Retinal pigment epithelial cell (primary cell): ENCODE measurements around the gene TCP11L2.

ENCODE experiments used
- DNase-seq: peaks from one replicate; pipeline ENCODE4 v3.0.0-alpha.2; 2010; ENCODE audit warnings: low read depth
- H3K4me3 ChIP-seq: 2 replicates; pipeline ENCODE4 v1.5.1; 2011; ENCODE audit warnings: mild to moderate bottlenecking, low read length, control low read depth, moderate library complexity
- CTCF ChIP-seq: conservative IDR thresholded peaks from 2 replicates; pipeline ENCODE4 v1.5.1; 2011; ENCODE audit warnings: low read depth, low read length, control low read depth, inconsistent platforms

The TCP11L2 gene

GRCh38 chr12:106315523-106315922, 13.0 kb downstream of the TCP11L2 start:
- no peak for DNase-seq
- no peak overlapping the region for H3K4me3 ChIP-seq
- TF ChIP-seq CTCF = no peak

DNA sequence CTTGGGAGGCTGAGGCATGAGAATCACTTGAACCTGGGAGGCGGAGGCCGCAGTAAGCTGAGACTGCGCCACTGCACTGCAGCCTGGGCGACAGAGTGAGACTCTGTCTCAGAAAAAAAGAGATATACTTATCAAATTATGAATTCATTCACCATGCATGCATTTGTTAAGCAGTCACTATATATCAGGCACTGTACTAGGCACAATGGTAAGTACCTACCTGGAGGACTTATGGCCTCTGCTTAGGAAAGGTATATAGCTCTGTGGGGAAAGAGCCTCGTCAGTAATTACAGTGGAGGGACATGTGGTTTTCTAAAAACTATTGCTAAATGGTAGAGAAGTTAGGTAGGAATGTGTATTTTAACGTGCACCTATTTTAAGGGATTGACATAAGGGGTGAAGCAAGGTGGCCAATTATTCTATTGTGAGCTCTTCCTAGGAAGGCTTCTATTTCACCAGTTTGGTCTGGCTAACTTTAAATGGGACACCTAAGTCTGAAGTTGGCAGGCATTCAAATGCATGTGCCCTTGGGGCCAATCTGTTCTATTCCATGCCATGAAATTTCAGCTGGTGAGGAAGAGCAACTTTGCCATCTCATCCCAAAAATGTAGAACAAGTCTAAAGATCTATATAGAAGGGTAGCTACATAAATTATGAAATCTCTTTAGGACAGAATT, 15.0 kb downstream of the TCP11L2 start:
- DNase-seq = no peak
- TF ChIP-seq CTCF = no peak
- H3K4me3 ChIP-seq = no peak overlapping the region

GRCh38 chr12:106321139-106321850, 18.8 kb downstream of the TCP11L2 start:
- DNase-seq = no peak
- TF ChIP-seq CTCF = no peak
- no peak overlapping the region for H3K4me3 ChIP-seq

DNA sequence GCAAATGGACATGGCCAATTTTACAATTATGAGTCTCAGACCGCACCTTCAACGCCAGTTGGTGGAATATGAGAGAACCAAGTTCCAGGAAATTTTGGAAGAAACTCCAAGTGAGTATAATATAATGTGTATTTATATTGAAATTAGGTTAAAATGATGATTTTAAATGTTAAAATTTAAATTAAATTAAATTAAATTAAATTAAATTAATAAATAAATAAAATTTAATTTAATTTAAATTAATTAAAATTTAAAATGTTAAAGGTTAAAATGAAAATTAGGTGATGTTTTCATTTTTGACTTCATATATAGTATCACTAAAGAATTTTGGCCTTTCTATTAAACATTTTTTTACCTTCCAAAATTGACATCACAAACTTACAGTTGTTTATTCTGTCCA, 21.0 kb downstream of the TCP11L2 start:
- TF ChIP-seq CTCF = no peak
- no peak overlapping the region for H3K4me3 ChIP-seq
- DNase-seq = no peak

GRCh38 chr12:106327309-106327869, 24.9 kb downstream of the TCP11L2 start:
- H3K4me3 ChIP-seq = no peak overlapping the region
- TF ChIP-seq CTCF = no peak
- DNase-seq = no peak

DNA sequence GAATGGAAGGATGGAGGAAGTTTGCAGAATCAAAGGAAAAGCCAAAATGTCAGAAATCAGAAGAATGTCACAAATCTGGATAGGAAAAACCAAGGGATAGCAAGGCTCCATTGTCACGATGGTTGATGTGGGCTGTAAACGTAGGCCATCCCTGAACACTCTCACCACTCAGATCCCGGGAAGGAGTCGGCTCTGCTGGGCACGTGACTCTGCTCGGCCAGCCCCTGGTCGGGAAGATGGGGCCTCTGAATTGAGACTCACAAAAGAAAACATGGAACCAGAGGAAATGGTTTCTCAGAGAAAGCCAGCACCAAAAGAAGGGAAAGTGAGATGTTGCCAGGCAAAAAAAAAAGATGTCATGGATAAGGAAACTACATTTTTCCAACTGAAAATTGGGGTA, 26.2 kb downstream of the TCP11L2 start:
- no peak for DNase-seq
- no peak for TF ChIP-seq CTCF
- H3K4me3 ChIP-seq = no peak overlapping the region
